RWPE1 (cell line): ENCODE results near the gene FGF14.

Experiments
- CTCF ChIA-PET: fragments of 350-600 bp; sonication (Branson Sonifier 250); formaldehyde crosslinking; extraction: SDS; loops from one replicate; lab custom pipeline; 2021; lab: Yijun Ruan, JAX
- POLR2A ChIA-PET: fragments of 400-600 bp; formaldehyde crosslinking; extraction: SDS; loops from one replicate; lab custom pipeline; 2020; ENCODE audit warnings: antibody characterized with exemption; ENCODE audit not compliant: low non-redundant PET; lab: Yijun Ruan, JAX
- DNase-seq: peaks from one replicate; pipeline ENCODE4 v3.0.0; 2012; ENCODE audit warnings: low spot score
- H3K27ac ChIP-seq: fragments of 450-650 bp; 2 replicates; pipeline ENCODE4 v1.5.1; 2017
- CTCF ChIP-seq: fragments of 450-650 bp; conservative IDR thresholded peaks from 2 replicates; pipeline ENCODE4 v1.5.1; 2017; ENCODE audit warnings: low read depth, mild to moderate bottlenecking

The FGF14 gene

GRCh38 chr13:101996954-101997353 is 404.9 kb downstream of the FGF14 start:
- CTCF ChIA-PET, result interaction anchor here (0.7 kb wide), 1 partner anchor 578 kb away, joined by 3 read pairs; no protein-coding TSS in a partner anchor
- DNase-seq, result no peak
- TF ChIP-seq CTCF, result no peak
- no peak overlapping the region for H3K27ac ChIP-seq
- POLR2A ChIA-PET, result no interaction called here

GRCh38 chr13:101989798-101990350 is 412.0 kb downstream of the FGF14 start:
- no peak for TF ChIP-seq CTCF
- H3K27ac ChIP-seq, result no peak overlapping the region
- CTCF ChIA-PET, result no interaction called here
- POLR2A ChIA-PET, result no interaction called here
- DNase-seq, result no peak

- POLR2A ChIA-PET, result no interaction called here
- TF ChIP-seq CTCF, result no peak
- H3K27ac ChIP-seq, result no peak overlapping the region
- CTCF ChIA-PET, result no interaction called here
- DNase-seq, result no peak
Measured at GRCh38 chr13:101988140-101988539, 413.7 kb downstream of the FGF14 start.

- no peak for TF ChIP-seq CTCF
- POLR2A ChIA-PET, result no interaction called here
- no peak for DNase-seq
- CTCF ChIA-PET, result no interaction called here
- no peak overlapping the region for H3K27ac ChIP-seq
Measured at GRCh38 chr13:101986316-101986715, 415.5 kb downstream of the FGF14 start.

- CTCF ChIA-PET, result no interaction called here
- TF ChIP-seq CTCF, result no peak
- no peak overlapping the region for H3K27ac ChIP-seq
- DNase-seq, result peak; percentile 10
- POLR2A ChIA-PET, result no interaction called here
Measured at GRCh38 chr13:101985321-101985720, 416.5 kb downstream of the FGF14 start.

- no peak for DNase-seq
- no peak overlapping the region for H3K27ac ChIP-seq
- POLR2A ChIA-PET, result no interaction called here
- CTCF ChIA-PET, result interaction anchor here (1.0 kb wide), 1 partner anchor 9 kb away, joined by 3 read pairs; no protein-coding TSS in a partner anchor
- no peak for TF ChIP-seq CTCF
Measured at GRCh38 chr13:101982903-101983302, 418.9 kb downstream of the FGF14 start.
